Retina (tissue), 1 donor: ENCODE measurements around the gene NFIC.

ENCODE experiments used
- DNase-seq: peaks from one replicate; pipeline ENCODE4 v3.0.0-alpha.2; 2016

NFIC gene

GRCh38 chr19:3471954-3472655 is 105.7 kb downstream of the NFIC start:
- peak; percentile 50 for DNase-seq

GRCh38 chr19:3474010-3474409 is 107.6 kb downstream of the NFIC start:
- no peak for DNase-seq

- DNase-seq: no peak
Observed at GRCh38 chr19:3474614-3475013, 108.2 kb downstream of the NFIC start.

- no peak for DNase-seq
Observed at GRCh38 chr19:3475449-3475848, 109.1 kb downstream of the NFIC start.

GRCh38 chr19:3476830-3477229 is 110.4 kb downstream of the NFIC start:
- DNase-seq: no peak

- no peak for DNase-seq
Observed at GRCh38 chr19:3477506-3477905, 111.1 kb downstream of the NFIC start.

GRCh38 chr19:3477951-3478350 is 111.6 kb downstream of the NFIC start:
- no peak for DNase-seq

- no peak for DNase-seq
Observed at GRCh38 chr19:3478409-3479176, 112.2 kb downstream of the NFIC start.

GRCh38 chr19:3479177-3479833 is 112.9 kb downstream of the NFIC start:
- DNase-seq: no peak

- no peak for DNase-seq
Observed at GRCh38 chr19:3479834-3480215, 113.4 kb downstream of the NFIC start.

GRCh38 chr19:3480383-3481091 is 114.2 kb downstream of the NFIC start, which contains the start of gene SMIM24:
SMIM24 (minus strand) TSS chr19:3480525; CDS start chr19:3480463, 62 bp downstream.
- no peak for DNase-seq

- no peak for DNase-seq
Observed at GRCh38 chr19:3481241-3482090, 115.1 kb downstream of the NFIC start.

GRCh38 chr19:3482507-3483225 is 116.3 kb downstream of the NFIC start:
- DNase-seq: no peak

- no peak for DNase-seq
Observed at GRCh38 chr19:3483226-3483628, 116.8 kb downstream of the NFIC start, which contains the start of gene SMIM44. SMIM44 (minus strand) TSS chr19:3483441; CDS start chr19:3483403, 38 bp downstream.

- DNase-seq: no peak
Observed at GRCh38 chr19:3491396-3492119, 125.2 kb downstream of the NFIC start.

GRCh38 chr19:3492131-3492839 is 125.9 kb downstream of the NFIC start:
- DNase-seq: no peak

- DNase-seq: no peak
Observed at GRCh38 chr19:3492919-3493318, 126.5 kb downstream of the NFIC start.

GRCh38 chr19:3493651-3494050 is 127.3 kb downstream of the NFIC start:
- no peak for DNase-seq

- DNase-seq: no peak
Observed at GRCh38 chr19:3494051-3494450, 127.7 kb downstream of the NFIC start.

GRCh38 chr19:3494559-3494958 is 128.2 kb downstream of the NFIC start:
- DNase-seq: no peak
